Measurements from ENCODE around the gene AUTS2.

The AUTS2 gene

DNA sequence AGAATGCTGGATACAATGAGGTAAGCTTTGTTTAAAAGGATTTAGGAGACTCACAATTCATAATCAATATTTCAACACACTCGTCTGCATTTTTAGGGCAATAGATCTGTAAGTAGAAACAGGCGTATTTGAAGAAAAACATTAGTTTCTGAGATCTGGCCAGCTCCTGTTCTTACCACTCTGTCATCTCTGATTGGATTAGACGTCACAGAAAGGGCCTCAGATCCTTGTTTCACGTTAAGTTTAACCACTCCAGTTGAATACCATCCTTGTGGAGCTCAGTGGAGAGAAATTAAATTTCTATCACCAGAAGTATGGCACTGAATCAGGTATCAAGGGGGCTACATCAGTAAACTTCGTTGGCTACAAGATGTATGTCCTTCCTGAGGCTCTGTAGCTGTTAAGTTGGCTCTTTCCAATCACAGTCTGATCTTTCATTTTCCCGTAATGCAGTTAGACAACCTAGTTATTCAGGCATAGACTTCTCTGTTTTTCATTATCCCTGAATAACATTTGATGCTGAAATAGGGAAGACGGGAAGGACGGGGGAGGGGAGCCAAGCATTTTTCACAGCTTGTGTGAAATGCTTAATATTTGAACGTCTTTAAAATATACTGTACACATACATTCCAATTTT is 874.4 kb downstream of the AUTS2 start:
- TF ChIP-seq EZH2phosphoT487 (conservative IDR thresholded peaks at IDR 0.05; ENCODE audit: low read length) (no peak), CTCF (IDR thresholded peaks at IDR 0.05; ENCODE audit: insufficient read depth, low read length, poor library complexity, severe bottlenecking) (no peak)
- H3F3A ChIP-seq (ENCODE audit: insufficient read depth) = no peaks in the 10 kb centered on the region
- no peaks in the 10 kb centered on the region for H3K36me3 ChIP-seq (ENCODE audit: low read length)
- no peaks in the 10 kb centered on the region for H3K9me2 ChIP-seq (replicated peaks; ENCODE audit: insufficient read depth, low read length)
- H3K27ac ChIP-seq (ENCODE audit: low read depth, low read length) = no peak overlapping the region
- H3K27me3 ChIP-seq (ENCODE audit: low read length) = no peaks in the 10 kb centered on the region
- no peaks in the 10 kb centered on the region for H4K20me1 ChIP-seq (ENCODE audit: low read depth, low read length)
- no peaks in the 10 kb centered on the region for H3K9me3 ChIP-seq (ENCODE audit: insufficient read depth, low read length)
- H3K4me3 ChIP-seq (ENCODE audit: insufficient read depth, low read length, poor library complexity, severe bottlenecking) = no peak overlapping the region
- no peak overlapping the region for H2AFZ ChIP-seq (ENCODE audit: low read depth, low read length, severe bottlenecking)
- no peak overlapping the region for H3K9ac ChIP-seq (ENCODE audit: low read length)
- H3K79me2 ChIP-seq (ENCODE audit: insufficient read depth, low read length) = no peaks in the 10 kb centered on the region
- H3K4me2 ChIP-seq (ENCODE audit: low read depth, low read length, poor library complexity, severe bottlenecking) = no peak overlapping the region

- H3K9me2 ChIP-seq (replicated peaks; ENCODE audit: insufficient read depth, low read length) = no peaks in the 10 kb centered on the region
- no peaks in the 10 kb centered on the region for H3K27me3 ChIP-seq (ENCODE audit: low read length)
- H4K20me1 ChIP-seq (ENCODE audit: low read depth, low read length) = no peaks in the 10 kb centered on the region
- TF ChIP-seq CTCF (IDR thresholded peaks at IDR 0.05; ENCODE audit: insufficient read depth, low read length, poor library complexity, severe bottlenecking) (no peak), EZH2phosphoT487 (conservative IDR thresholded peaks at IDR 0.05; ENCODE audit: low read length) (no peak)
- H3K9me3 ChIP-seq (ENCODE audit: insufficient read depth, low read length) = no peaks in the 10 kb centered on the region
- no peak overlapping the region for H3K9ac ChIP-seq (ENCODE audit: low read length)
- no peaks in the 10 kb centered on the region for H3F3A ChIP-seq (ENCODE audit: insufficient read depth)
- no peaks in the 10 kb centered on the region for H3K36me3 ChIP-seq (ENCODE audit: low read length)
- H3K27ac ChIP-seq (ENCODE audit: low read depth, low read length) = no peak overlapping the region
- H3K4me2 ChIP-seq (ENCODE audit: low read depth, low read length, poor library complexity, severe bottlenecking) = no peak overlapping the region
- H3K4me3 ChIP-seq (ENCODE audit: insufficient read depth, low read length, poor library complexity, severe bottlenecking) = no peak overlapping the region
- no peaks in the 10 kb centered on the region for H3K79me2 ChIP-seq (ENCODE audit: insufficient read depth, low read length)
- H2AFZ ChIP-seq (ENCODE audit: low read depth, low read length, severe bottlenecking) = no peak overlapping the region
These were observed 876.5 kb downstream of the AUTS2 start for GRCh38 chr7:70474639-70475234.

DNA sequence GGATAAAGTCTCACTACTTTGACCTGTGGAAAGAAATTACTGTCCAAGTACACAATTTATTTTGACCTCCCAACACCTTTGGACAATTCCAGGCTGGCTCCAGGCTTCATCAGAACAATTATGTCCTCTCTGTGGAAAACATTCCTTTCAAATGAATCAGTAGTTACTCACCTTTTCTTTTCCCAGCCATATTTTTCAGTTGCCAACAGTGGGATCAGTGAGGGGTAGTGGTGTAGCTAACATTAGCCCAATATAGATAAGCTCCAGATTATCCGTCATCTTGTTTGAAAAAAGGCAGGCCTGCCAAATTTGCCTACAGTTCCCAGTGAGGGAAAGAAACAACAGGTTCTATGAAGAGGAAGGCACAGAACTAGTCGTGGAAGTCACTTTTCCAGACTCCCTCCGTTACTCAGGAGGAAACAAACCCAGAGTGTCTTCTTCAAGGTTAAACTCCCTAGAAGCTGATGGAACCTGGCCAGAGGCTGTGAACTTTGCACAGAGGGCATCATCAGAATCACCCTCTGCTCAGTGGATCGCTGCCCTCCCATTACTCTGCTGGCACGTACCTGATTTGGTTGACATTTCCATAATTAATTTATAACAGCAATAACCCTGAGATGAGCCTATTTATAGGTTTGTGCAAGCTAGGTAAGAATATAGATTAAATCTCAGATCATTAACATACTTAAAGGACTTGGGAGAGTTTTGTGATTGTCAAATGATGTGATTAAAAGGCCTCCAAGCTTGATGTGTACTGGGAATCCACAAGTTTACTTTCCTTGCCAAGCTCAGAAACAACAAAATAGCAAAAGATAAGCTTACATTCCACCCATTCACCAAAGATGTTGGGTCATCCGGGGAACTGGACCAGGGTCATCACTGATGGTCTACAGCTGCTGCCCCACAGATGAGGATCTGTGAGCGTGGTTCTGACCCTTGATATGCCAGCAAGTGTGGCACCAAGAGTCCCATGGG is 879.0 kb downstream of the AUTS2 start:
- Histone ChIP-seq H3K27me3 (ENCODE audit: low read length) (no peaks in the 10 kb centered on the region), H3K36me3 (ENCODE audit: low read length) (no peaks in the 10 kb centered on the region), H3K9me3 (ENCODE audit: insufficient read depth, low read length) (no peaks in the 10 kb centered on the region), H3K9ac (ENCODE audit: low read length) (no peak overlapping the region), H3K79me2 (ENCODE audit: insufficient read depth, low read length) (no peaks in the 10 kb centered on the region), H3K4me2 (ENCODE audit: low read depth, low read length, poor library complexity, severe bottlenecking) (no peak overlapping the region), H3F3A (ENCODE audit: insufficient read depth) (no peaks in the 10 kb centered on the region), H4K20me1 (ENCODE audit: low read depth, low read length) (no peaks in the 10 kb centered on the region), H3K9me2 (replicated peaks; ENCODE audit: insufficient read depth, low read length) (no peaks in the 10 kb centered on the region), H3K27ac (ENCODE audit: low read depth, low read length) (no peak overlapping the region), H2AFZ (ENCODE audit: low read depth, low read length, severe bottlenecking) (no peak overlapping the region), H3K4me3 (ENCODE audit: insufficient read depth, low read length, poor library complexity, severe bottlenecking) (no peak overlapping the region)
- TF ChIP-seq EZH2phosphoT487 (conservative IDR thresholded peaks at IDR 0.05; ENCODE audit: low read length) = no peak
- no peak for TF ChIP-seq CTCF (IDR thresholded peaks at IDR 0.05; ENCODE audit: insufficient read depth, low read length, poor library complexity, severe bottlenecking)

All from SU-DHL-6 (cell line).